HL-60/S4 (cell line): Measurements from ENCODE around the gene RO60.

ENCODE experiments used
- in situ Hi-C: fragments of 300-500 bp; cut with MboI; formaldehyde crosslinking; loops from 2 replicates; pipeline ENCODE4 v1.14.3; 2022; ENCODE audit warnings: low sequenced_read_pairs

RO60 gene

GRCh38 chr1:193060115-193060403 lies 647 bp downstream of the RO60 start:
- in situ Hi-C loops = no loop called here

DNA sequence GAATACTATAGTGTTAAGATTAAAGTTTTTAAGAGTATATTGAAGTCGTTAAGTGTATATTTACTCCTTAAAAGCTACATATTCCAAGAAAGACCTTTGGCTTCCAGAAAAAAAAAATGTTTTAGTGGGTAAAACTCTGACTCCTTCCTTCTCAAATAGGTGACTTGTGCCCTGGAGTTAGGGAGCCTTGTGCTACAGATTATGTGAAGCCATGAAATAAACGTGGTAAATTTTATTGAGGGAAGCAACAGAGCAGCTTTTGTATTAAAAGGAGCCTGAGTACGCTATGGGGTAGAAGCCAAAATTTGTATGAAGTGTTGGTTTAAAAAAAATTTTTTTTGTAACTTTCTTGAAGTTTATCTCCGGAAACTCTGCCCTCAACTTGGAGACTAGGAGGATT lies 994 bp downstream of the RO60 start:
- in situ Hi-C loops = no loop called here

- in situ Hi-C loops = no loop called here
Measured at GRCh38 chr1:193060938-193061337, 1.5 kb downstream of the RO60 start.

DNA sequence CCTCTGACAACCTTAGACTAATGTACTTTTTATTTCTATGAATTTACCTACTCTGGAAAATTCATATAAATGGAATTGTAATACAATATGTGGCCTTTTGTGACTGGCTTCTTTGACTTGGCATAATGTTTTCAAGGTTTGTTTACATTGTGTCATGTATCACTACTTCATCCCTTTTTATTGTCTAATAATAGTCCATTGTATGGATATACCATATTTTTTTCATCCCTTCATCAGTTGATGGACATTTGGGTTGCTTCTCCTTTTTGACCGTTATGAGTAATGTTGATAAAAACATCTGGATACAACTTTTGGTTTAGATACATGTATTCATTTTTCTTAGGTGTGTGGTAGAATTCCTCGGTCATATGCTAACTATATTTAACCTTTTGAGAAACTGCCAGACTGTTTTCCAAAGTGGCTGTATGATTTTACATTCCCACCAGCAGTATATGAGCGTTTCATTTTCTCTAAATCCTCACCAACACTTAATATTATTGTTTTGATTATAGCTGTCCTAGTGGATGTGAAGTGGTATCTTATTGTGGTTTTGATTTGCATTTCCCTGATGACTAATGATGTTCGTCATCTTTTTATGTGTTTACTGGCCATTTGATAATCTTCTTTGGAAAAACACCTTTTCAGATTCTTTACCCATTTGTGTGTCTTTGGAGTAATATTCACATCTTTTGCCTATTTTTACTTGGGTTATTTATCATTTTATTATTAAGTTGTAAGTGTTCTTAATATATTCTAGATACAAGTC lies 3.5 kb downstream of the RO60 start:
- in situ Hi-C loops = no loop called here

GRCh38 chr1:193065954-193066353 lies 6.5 kb downstream of the RO60 start:
- in situ Hi-C loops = no loop called here

DNA sequence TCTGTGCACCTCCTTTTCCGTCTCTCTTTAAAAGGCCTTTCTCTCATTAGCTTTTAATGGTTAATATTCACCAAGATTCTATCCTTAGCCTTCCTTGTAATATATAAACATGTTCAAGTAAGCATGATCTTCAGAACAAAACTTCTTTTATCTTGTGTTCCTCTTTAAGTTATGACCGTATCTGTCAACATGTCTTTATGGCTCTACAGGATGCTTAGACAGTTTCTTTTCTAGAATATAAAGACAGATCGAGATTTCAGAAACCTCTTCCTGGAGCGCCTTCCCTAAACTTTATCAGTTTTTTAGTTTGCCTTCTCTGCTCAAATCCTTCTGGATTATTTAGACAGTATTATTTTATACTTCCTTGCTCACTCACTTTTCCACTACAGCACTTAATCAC lies 7.2 kb downstream of the RO60 start:
- in situ Hi-C loops = no loop called here

GRCh38 chr1:193068013-193068412 lies 8.6 kb downstream of the RO60 start:
- in situ Hi-C loops = no loop called here

GRCh38 chr1:193069748-193070385 lies 10.5 kb downstream of the RO60 start:
- in situ Hi-C loops = no loop called here

GRCh38 chr1:193070386-193070753 lies 11.0 kb downstream of the RO60 start:
- in situ Hi-C loops = no loop called here

- in situ Hi-C loops = no loop called here
Measured at GRCh38 chr1:193070942-193071341, 11.5 kb downstream of the RO60 start.

- in situ Hi-C loops = no loop called here
Measured at GRCh38 chr1:193077991-193078390, 18.6 kb downstream of the RO60 start.

GRCh38 chr1:193079187-193079586 lies 19.8 kb downstream of the RO60 start:
- in situ Hi-C loops = no loop called here

- in situ Hi-C loops = no loop called here
Measured at GRCh38 chr1:193083365-193084088, 24.1 kb downstream of the RO60 start.

DNA sequence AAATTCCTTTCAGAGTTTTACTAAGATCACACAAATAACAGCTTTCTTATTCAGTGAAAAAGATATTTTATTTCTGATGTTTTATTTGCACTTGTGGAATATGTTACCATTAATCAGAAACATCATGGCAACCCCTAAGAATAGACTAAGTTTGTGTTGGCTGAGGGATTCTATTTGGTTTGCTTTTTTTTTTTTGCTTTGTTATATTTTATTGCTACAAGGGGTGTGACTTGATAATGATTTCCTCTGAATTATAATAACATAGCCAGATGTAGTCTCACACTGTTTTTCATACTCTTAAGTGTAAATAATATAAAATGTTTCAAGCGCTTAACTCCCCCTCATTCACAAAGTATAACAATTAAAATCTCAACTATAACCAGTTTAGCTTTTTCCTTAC lies 25.9 kb downstream of the RO60 start:
- in situ Hi-C loops = no loop called here

DNA sequence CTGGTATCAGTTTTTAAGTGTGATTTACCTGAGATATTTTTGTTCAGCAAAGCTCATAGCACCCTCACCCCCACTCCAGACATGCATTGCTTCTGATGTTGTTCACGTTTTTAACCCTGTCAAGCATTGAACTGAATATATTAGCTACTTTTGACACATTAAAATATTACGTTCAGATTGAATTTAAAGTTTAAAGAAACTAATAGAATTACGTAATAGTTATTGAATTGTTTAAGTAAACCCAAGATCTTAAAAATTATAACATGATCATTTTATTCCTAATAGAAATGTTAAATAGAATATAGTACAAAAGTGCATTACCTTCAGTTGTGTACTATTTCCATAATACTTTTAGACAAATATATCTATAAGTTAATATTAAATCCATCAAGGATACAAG lies 26.9 kb downstream of the RO60 start:
- in situ Hi-C loops = no loop called here

GRCh38 chr1:193087893-193088292 lies 28.5 kb downstream of the RO60 start:
- in situ Hi-C loops = no loop called here

GRCh38 chr1:193090865-193091264 lies 31.5 kb downstream of the RO60 start:
- in situ Hi-C loops = no loop called here

GRCh38 chr1:193094112-193094511 lies 34.7 kb downstream of the RO60 start:
- in situ Hi-C loops = no loop called here

GRCh38 chr1:193102662-193103061 lies 43.2 kb downstream of the RO60 start:
- in situ Hi-C loops = no loop called here

DNA sequence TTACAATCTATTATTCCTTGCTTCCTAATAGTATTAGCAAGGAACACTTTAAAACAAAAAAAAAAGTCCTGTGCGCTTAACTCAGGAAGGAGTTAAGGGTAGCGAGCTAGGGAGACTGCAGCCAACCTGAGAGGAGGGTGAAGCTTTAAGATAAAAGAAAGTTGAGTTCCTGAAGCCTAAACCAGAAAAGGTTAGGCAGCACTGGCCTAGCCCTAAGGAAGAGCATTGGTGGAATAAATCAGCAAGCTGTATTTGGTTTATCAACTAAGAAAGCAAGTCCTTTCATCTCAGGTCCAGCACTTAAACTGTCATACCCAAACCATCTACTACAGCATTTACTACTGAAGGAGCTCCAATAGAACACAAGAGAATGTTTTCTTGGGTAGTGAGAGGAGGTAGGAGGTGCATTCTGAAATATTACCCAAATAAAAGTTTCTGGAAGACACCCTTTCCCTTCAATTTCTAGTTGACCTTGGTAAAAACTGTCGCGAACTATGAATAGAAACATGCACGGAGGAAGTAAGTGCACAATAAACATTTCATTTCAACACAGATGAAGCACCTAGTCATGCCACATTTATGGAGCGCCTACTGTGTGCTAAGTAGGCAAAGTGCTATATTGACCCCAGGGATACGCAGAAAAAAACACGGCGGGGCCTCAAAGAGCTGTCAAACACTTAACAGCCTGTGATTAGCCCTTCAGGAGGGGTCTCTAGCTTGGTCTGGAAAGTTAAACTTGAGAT lies 44.5 kb downstream of the RO60 start:
- in situ Hi-C loops = no loop called here

GRCh38 chr1:193104502-193104906 lies 45.1 kb downstream of the RO60 start:
- in situ Hi-C loops = no loop called here
